GM19324 (cell line): ENCODE data around the gene ZNF473.
"Not testable (repeated sequence)": the region's sequence is repeated elsewhere in the genome, so short reads cannot be mapped to it uniquely, and the experiment has no call there.

ENCODE experiments used
- ATAC-seq: cut with Tn5 transposase; IDR thresholded peaks from one replicate; pipeline ENCODE4 v1.9.1; 2021; ENCODE audit warnings: mild to moderate bottlenecking, moderate library complexity; ENCODE audit not compliant: unreplicated experiment, low FRiP score

The ZNF473 gene

GRCh38 chr19:50091786-50092185, 66.0 kb downstream of the ZNF473 start:
- ATAC-seq, result not testable (repeated sequence)

GRCh38 chr19:50092597-50092996, 66.8 kb downstream of the ZNF473 start:
- not testable (repeated sequence) for ATAC-seq

- not testable (repeated sequence) for ATAC-seq
Measured at GRCh38 chr19:50097884-50098283, 72.1 kb downstream of the ZNF473 start.

- not testable (repeated sequence) for ATAC-seq
Measured at GRCh38 chr19:50098892-50099291, 73.1 kb downstream of the ZNF473 start.

GRCh38 chr19:50099696-50100095, 73.9 kb downstream of the ZNF473 start:
- ATAC-seq, result not testable (repeated sequence)

- not testable (repeated sequence) for ATAC-seq
Measured at GRCh38 chr19:50100946-50101345, 75.1 kb downstream of the ZNF473 start.
